ENCODE data around the gene HOGA1.

DNA sequence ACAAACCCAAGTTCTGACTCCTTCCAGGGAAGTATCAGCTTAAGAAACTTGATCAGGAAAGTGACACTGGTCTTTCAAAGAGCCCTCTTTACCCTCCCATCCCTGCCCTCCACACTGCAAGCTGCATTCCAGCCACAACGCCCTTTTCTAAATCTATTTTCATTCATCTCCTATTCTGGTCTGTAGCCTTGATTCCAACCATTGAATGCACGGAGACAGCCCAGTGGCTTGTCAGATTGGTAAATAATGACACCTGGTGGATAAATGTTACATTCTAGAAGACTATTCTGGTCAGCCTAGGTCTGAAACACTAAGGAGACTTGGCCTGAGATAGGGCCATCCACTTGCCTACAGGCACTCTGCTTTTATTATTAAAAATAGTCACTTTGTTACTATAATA, 28.2 kb downstream of the HOGA1 start:
- TF ChIP-seq HDGF (IDR thresholded peaks at IDR 0.05; ENCODE audit: borderline replicate concordance) (no peak), TARDBP (IDR thresholded peaks at IDR 0.05) (no peak), BHLHE40 (IDR thresholded peaks at IDR 0.05; ENCODE audit: borderline replicate concordance) (no peak), SUZ12 (IDR thresholded peaks at IDR 0.05) (no peak), SP1 (IDR thresholded peaks at IDR 0.05) (no peak), ZNF384 (IDR thresholded peaks at IDR 0.05) (no peak), NFRKB (IDR thresholded peaks at IDR 0.05) (no peak), FOXA1 (IDR thresholded peaks at IDR 0.05) (no peak), FOXM1 (IDR thresholded peaks at IDR 0.05; ENCODE audit: borderline replicate concordance) (no peak), L3MBTL2 (conservative IDR thresholded peaks at IDR 0.05) (no peak), FOXK2 (IDR thresholded peaks at IDR 0.05) (no peak)

Measured in HEK293T (cell line).